NT2/D1 (cell line): ENCODE data around the gene LRRC27.

ENCODE experiments used
- DNase-seq: peaks from one replicate; pipeline ENCODE4 v3.0.0-alpha.2; 2011; ENCODE audit warnings: low read depth, low spot score
- H3K27me3 ChIP-seq: 2 replicates; pipeline ENCODE4 v1.6.0; 2011; ENCODE audit warnings: mild to moderate bottlenecking; ENCODE audit not compliant: insufficient read length, insufficient read depth
- H3K36me3 ChIP-seq: 2 replicates; pipeline ENCODE4 v1.6.1; 2011; ENCODE audit warnings: mild to moderate bottlenecking, low read length, mixed read lengths; ENCODE audit not compliant: insufficient read depth, insufficient read length
- H3K4me1 ChIP-seq: 2 replicates; pipeline ENCODE4 v1.5.1; 2011; ENCODE audit not compliant: insufficient read depth, insufficient read length
- H3K4me3 ChIP-seq: 2 replicates; pipeline ENCODE4 v1.5.1; 2011; ENCODE audit warnings: low read depth; ENCODE audit not compliant: insufficient read length
- H3K9ac ChIP-seq: 2 replicates; pipeline ENCODE4 v1.6.0; 2011; ENCODE audit warnings: low read depth; ENCODE audit not compliant: insufficient read length
- H3K9me3 ChIP-seq: 2 replicates; pipeline ENCODE4 v1.5.1; 2011; ENCODE audit warnings: mild to moderate bottlenecking, low read length; ENCODE audit not compliant: insufficient read depth
- SUZ12 ChIP-seq: IDR thresholded peaks from 2 replicates; pipeline ENCODE4 v1.6.1; 2011; ENCODE audit not compliant: insufficient read length, insufficient read depth; ENCODE audit errors: extremely low read depth
- YY1 ChIP-seq: IDR thresholded peaks from 2 replicates; pipeline ENCODE4 v1.6.1; 2011; ENCODE audit not compliant: insufficient read length, insufficient read depth
- ZNF274 ChIP-seq: IDR thresholded peaks from 2 replicates; pipeline ENCODE4 v1.6.1; 2011; ENCODE audit warnings: mild to moderate bottlenecking, low read depth, low read length

The LRRC27 gene

DNA sequence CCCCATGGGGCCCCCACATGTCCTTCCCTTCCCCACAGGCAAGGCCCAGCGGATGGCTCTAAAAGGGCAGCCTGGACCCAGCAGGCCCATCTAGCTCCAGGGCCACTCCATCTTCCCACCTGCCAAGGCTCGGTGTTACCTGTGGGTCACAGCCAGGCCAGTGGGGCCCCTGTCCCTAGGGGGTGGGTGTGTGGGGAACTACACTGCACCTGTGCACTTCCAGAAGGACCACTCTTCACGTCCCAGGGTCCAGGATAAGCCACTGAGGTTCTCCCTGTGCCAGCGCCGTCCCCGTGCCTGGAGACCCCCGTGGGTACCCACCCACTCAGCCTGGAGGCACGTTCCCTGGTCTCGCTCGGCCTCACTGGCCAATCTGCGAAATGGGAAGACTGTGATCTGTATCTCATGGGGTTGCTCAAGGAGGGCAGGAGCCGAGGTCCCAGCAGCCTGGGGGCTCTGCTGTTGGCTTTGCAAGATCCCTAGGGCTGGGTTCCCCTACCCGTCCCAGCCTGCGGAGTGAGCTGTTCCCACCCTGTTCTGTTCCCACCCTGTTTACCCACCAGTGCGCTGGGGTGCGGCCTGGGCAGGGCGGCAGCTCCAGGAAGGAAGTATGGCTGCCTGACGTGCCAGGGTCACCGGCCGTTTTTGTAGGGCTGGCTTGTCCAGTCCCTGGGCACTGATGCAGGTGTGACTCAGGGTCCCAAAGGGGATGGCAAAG, 69.6 kb downstream of the LRRC27 start:
- Histone ChIP-seq H3K9ac (no peak overlapping the region), H3K27me3 (peaks cover 12% of the 10 kb centered on the region), H3K36me3 (peaks cover 9% of the 10 kb centered on the region), H3K4me1 (peaks cover 20% of the 10 kb centered on the region), H3K9me3 (no peaks in the 10 kb centered on the region), H3K4me3 (no peak overlapping the region)
- DNase-seq = no peak
- TF ChIP-seq ZNF274 (no peak), SUZ12 (no peak), YY1 (no peak)

DNA sequence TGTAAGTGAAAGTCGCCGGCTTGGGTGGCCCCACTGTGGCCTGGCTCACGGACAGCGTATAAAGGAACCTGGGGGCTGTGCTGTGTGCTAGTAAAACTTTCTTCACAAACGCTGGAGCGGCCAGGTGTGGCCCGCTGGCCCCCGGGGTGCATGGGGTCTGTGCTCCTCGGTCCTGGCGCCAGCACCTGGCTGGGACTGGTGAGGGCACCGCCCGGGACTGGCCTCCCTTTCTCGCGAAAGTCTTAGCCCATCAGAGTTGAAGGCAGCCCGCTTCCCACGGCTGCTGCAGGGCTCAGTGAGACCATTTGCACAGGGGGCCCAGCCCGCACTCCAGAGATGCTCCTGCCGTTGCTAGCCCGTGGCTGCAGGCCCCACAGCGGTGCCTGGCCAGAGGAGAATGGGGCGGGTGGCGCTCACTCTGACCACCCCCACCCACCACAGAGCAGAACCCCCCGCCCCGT, 70.8 kb downstream of the LRRC27 start:
- Histone ChIP-seq H3K36me3 (peaks cover 15% of the 10 kb centered on the region), H3K9me3 (no peaks in the 10 kb centered on the region)

DNA sequence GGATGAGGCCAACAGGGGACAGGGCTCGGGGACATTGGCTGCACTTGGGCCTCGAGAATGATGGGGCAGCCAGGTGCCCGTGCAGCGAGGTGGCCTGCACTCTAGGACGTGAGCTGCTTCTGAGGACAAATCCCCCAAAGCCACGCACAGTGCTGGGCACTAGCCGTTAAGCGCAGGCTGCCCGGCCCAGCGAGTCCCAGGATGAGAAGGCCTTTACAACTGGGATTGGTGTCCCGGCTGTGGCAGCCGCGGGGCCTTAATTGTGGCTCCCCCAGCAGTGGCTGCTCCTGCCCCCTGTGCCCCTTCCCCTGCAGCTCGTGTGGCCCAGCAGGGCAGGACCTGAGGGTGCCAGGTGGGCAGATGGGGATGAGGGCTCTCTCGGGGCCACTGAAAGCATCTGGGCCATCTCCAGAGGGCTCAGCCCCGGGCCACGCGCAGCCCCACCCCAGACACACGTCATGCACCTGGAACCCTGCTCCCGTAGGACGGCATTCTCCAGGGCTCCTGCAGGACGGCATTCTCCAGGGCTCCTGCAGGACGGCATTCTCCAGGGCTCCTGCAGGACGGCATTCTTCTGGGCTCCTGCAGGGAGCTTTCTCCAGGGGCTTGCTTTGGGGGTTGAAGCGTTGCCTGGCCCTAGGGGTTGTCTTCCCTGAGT, 71.6 kb downstream of the LRRC27 start:
- Histone ChIP-seq H3K4me1 (peaks cover 23% of the 10 kb centered on the region), H3K36me3 (peaks cover 15% of the 10 kb centered on the region), H3K4me3 (no peak overlapping the region), H3K27me3 (peaks cover under 1% of the 10 kb centered on the region), H3K9ac (no peak overlapping the region), H3K9me3 (no peaks in the 10 kb centered on the region)
- TF ChIP-seq ZNF274 (no peak), YY1 (no peak), SUZ12 (no peak)
- no peak for DNase-seq

More for the DNA sequence above, 70.8 kb downstream of the LRRC27 start:
- Histone ChIP-seq H3K4me1 (peaks cover 25% of the 10 kb centered on the region), H3K9ac (no peak overlapping the region), H3K4me3 (no peak overlapping the region), H3K27me3 (peaks cover 9% of the 10 kb centered on the region)
- no peak for DNase-seq
- no peak for TF ChIP-seq SUZ12
- no peak for TF ChIP-seq ZNF274

DNA sequence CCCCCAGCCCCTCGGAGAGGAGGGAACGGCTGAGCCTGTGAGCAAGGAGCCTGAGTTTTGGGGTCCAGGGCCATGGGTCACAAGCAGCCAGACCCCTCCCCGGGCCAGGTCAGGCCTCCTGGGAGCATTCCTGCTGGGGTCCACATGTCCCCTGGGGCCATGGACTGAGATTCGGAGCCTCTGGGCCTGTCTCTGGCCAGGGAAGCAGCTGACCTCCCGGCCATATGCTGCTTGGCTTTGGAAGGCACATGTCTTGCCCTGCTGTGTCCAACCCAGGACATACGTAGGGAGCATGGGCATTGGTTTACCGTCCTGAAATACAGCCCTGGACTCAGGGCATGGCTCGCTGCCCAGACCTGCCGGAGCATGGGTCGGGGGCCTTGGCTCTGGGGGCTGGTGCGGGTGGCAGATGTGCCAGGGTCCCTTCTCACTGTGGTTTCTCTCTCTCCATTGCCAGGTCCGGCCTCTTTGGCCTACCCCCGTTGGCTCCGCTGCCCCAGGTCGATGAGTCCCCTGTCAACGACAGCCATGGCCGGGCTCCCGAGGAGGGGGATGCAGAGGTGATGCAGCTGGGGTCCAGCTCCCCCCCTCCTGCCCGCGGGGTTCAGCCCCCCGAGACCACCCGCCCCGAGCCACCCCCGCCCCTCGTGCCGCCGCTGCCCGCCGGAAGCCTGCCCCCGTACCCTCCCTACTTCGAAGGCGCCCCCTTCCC, 72.3 kb downstream of the LRRC27 start:
- Histone ChIP-seq H3K4me3 (no peak overlapping the region), H3K36me3 (peaks cover 15% of the 10 kb centered on the region), H3K4me1 (peaks cover 25% of the 10 kb centered on the region), H3K9ac (no peak overlapping the region), H3K9me3 (no peaks in the 10 kb centered on the region), H3K27me3 (no peaks in the 10 kb centered on the region)
- no peak for DNase-seq
- TF ChIP-seq ZNF274 = no peak

DNA sequence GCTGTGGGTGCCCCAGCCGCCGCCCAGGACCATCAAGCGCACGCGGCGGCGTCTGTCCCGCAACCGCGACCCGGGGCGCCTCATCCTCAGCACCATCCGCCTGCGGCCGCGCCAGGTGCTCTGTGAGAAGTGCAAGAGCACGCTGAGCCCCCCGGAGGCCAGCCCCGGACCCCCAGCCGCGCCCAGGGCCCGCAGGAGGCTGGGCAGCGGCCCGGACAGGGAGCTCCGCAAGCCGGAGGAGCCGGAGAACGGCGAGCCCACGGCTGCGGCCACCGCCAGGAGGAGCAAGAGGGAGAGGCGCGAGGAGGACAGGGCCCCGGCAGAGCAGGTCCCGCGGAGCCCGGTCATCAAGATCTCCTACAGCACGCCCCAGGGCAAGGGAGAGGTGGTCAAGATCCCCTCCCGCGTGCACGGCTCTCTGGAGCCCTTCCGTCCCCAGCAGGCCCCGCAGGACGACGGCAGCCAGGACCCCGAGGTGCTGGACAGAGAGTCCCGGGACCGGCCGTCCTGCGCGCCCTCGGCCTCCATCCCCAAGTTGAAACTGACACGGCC, 73.0 kb downstream of the LRRC27 start:
- no peak for DNase-seq
- H3K36me3 ChIP-seq = peaks cover 15% of the 10 kb centered on the region
- TF ChIP-seq YY1 (no peak), ZNF274 (no peak), SUZ12 (no peak)
- H3K9me3 ChIP-seq = no peaks in the 10 kb centered on the region
- peaks cover 21% of the 10 kb centered on the region for H3K4me1 ChIP-seq
- H3K9ac ChIP-seq = no peak overlapping the region
- no peaks in the 10 kb centered on the region for H3K27me3 ChIP-seq
- no peak overlapping the region for H3K4me3 ChIP-seq

DNA sequence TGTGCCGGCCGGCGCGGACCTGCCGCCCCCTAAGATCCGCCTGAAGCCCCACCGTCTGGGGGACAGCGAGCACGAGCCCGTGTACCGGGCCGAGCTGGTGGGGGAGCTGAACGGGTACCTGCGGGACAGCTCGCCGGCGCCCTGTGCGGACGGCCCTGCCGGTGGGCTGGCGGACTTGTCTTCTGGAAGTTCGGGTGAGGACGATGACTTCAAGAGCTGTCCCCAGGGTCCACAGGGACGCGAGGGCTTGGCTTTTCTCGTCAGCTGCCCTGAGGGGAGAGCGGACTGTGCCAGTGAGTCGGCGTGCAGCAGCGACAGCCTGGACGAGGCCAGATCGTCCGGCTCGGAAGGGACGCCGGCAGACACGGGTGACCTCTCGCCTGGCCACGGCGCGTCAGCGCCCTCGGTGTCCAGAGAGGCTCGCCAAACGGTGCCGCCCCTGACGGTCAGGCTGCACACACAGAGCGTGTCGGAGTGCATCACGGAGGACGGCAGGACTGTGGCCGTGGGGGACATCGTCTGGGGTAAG, 73.5 kb downstream of the LRRC27 start:
- no peak for DNase-seq
- Histone ChIP-seq H3K4me1 (peaks cover 19% of the 10 kb centered on the region), H3K27me3 (no peaks in the 10 kb centered on the region), H3K9ac (no peak overlapping the region), H3K36me3 (peaks cover 15% of the 10 kb centered on the region), H3K9me3 (no peaks in the 10 kb centered on the region), H3K4me3 (no peak overlapping the region)
- TF ChIP-seq SUZ12 (no peak), YY1 (no peak), ZNF274 (no peak)

DNA sequence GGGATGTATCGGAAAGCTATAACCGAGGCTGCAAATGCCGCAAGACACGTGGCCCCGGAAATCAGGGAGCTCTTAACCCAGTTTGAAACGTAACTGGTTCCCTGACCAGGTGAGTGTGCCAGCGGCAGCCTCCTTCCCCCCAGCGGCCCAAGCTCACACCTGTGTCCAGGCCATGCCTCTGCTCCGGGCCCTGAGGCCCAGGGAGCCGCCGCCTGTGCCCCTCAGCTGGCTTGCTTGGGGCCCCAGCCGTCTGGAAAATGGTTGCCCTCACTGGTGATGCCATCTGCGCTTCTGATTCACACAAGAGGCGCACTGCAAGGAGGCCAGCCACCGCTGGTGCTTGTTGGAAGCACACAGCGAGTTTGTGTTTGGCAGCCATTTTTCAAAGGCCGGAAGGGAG, 74.2 kb downstream of the LRRC27 start:
- TF ChIP-seq ZNF274 (no peak), SUZ12 (no peak), YY1 (no peak)
- no peaks in the 10 kb centered on the region for H3K9me3 ChIP-seq
- no peaks in the 10 kb centered on the region for H3K27me3 ChIP-seq
- H3K9ac ChIP-seq = no peak overlapping the region
- DNase-seq = no peak
- peaks cover 19% of the 10 kb centered on the region for H3K4me1 ChIP-seq
- H3K4me3 ChIP-seq = no peak overlapping the region
- H3K36me3 ChIP-seq = peaks cover 15% of the 10 kb centered on the region
